CD14-positive monocyte (primary cell): ENCODE measurements around the gene LRRK2. TPM values are rescaled to one million over a fixed set of nuclear protein-coding genes. Genes with fewer than 3 reads are reported as not detected.

Experiments used
- DNase-seq, 3 donors: peaks; one replicate each; pipeline ENCODE4 v3.0.0-alpha.2; 2011 to 2022
- H2AFZ ChIP-seq: 2 replicates; pipeline ENCODE4 v1.6.0; 2012; ENCODE audit warnings: mild to moderate bottlenecking, low read depth, low read length, inconsistent platforms; ENCODE audit not compliant: insufficient read depth, poor library complexity, severe bottlenecking
- H3K27ac ChIP-seq, 2 donors: 1 replicate in 1 of 2; 2 replicates in 1 of 2; pipeline ENCODE4 v1.5.1; 2012 to 2013; ENCODE audit warnings: low read length in 2 of 2, control low read depth in 1 of 2, inconsistent platforms in 1 of 2, low read depth in 1 of 2, mild to moderate bottlenecking in 1 of 2
- H3K27me3 ChIP-seq, 2 donors: one replicate each; pipeline versions ENCODE4 v1.6.0 to v1.6.1; 2011 to 2013; ENCODE audit warnings: low read length in 2 of 2; ENCODE audit not compliant: control insufficient read depth in 2 of 2, insufficient read depth in 2 of 2
- H3K36me3 ChIP-seq, 2 donors: replicated peaks in 1 of 2; 1 replicate in 1 of 2; 2 replicates in 1 of 2; pipeline versions ENCODE4 v1.5.1 to v1.6.1; 2012 to 2013; ENCODE audit warnings: low read length in 2 of 2, control low read depth in 1 of 2, inconsistent platforms in 1 of 2, mild to moderate bottlenecking in 1 of 2; ENCODE audit not compliant: insufficient read depth in 2 of 2, control insufficient read depth in 1 of 2
- H3K4me1 ChIP-seq, 2 donors: 1 replicate in 1 of 2; 2 replicates in 1 of 2; pipeline versions ENCODE4 v1.5.1 to v1.6.1; 2012 to 2013; ENCODE audit warnings: low read length in 2 of 2, control low read depth in 1 of 2, inconsistent platforms in 1 of 2, mild to moderate bottlenecking in 1 of 2, moderate library complexity in 1 of 2; ENCODE audit not compliant: insufficient read depth in 2 of 2, control insufficient read depth in 1 of 2
- H3K4me2 ChIP-seq: replicated peaks from 2 replicates; pipeline ENCODE3; 2012; ENCODE audit warnings: low read length, moderate library complexity, mild to moderate bottlenecking; ENCODE audit not compliant: poor library complexity, severe bottlenecking; ENCODE audit errors: extremely low read depth
- H3K4me3 ChIP-seq, 3 experiments: fragments of 200-600 bp in 1 of 3; sonication (generic) in 1 of 3; replicated peaks in 1 of 3; 1 replicate in 2 of 3; 2 replicates in 1 of 3; pipeline ENCODE4 v1.5.1; 2011 to 2013; ENCODE audit warnings: low read length in 3 of 3, mild to moderate bottlenecking in 3 of 3, control low read depth in 2 of 3, low read depth in 2 of 3, inconsistent platforms in 1 of 3, moderate library complexity in 1 of 3
- H3K79me2 ChIP-seq: 2 replicates; pipeline ENCODE4 v1.6.0; 2012; ENCODE audit warnings: mild to moderate bottlenecking, control low read depth, inconsistent platforms, low read length, moderate library complexity; ENCODE audit not compliant: insufficient read depth
- H3K9ac ChIP-seq: 2 replicates; pipeline ENCODE4 v1.6.0; 2017; ENCODE audit warnings: low read length, mild to moderate bottlenecking; ENCODE audit not compliant: insufficient read depth, poor library complexity, severe bottlenecking
- H3K9me3 ChIP-seq, 2 donors: replicated peaks in 1 of 2; 1 replicate in 1 of 2; 2 replicates in 1 of 2; pipeline versions ENCODE4 v1.5.1 to v1.6.1; 2012 to 2013; ENCODE audit warnings: low read length in 2 of 2, control low read depth in 1 of 2; ENCODE audit not compliant: control insufficient read depth in 1 of 2, insufficient read depth in 1 of 2
- H4K20me1 ChIP-seq: 2 replicates; pipeline ENCODE4 v1.6.0; 2012; ENCODE audit warnings: mild to moderate bottlenecking, low read length, control low read depth, moderate library complexity; ENCODE audit not compliant: insufficient read depth
- H3K27ac Mint-ChIP-seq, 7 donors: one replicate each; pipeline ENCODE4 v1.8.0; 2020; ENCODE audit warnings: mild to moderate bottlenecking in 7 of 7, mixed read lengths in 7 of 7, moderate library complexity in 6 of 7, inconsistent platforms in 2 of 7
- H3K27me3 Mint-ChIP-seq, 3 donors: one replicate each; pipeline ENCODE4 v1.8.0; 2021 to 2022; ENCODE audit warnings: low read depth in 3 of 3, mild to moderate bottlenecking in 3 of 3, mixed read lengths in 3 of 3, moderate library complexity in 3 of 3, inconsistent platforms in 1 of 3
- H3K36me3 Mint-ChIP-seq, 2 donors: one replicate each; pipeline ENCODE4 v1.8.0; 2020; ENCODE audit warnings: mixed read lengths in 2 of 2, inconsistent platforms in 1 of 2, mild to moderate bottlenecking in 1 of 2
- H3K4me1 Mint-ChIP-seq: one replicate; pipeline ENCODE4 v1.8.0; 2020; ENCODE audit warnings: mild to moderate bottlenecking, mixed read lengths
- H3K4me3 Mint-ChIP-seq, 2 donors: one replicate each; pipeline ENCODE4 v1.8.0; 2020; ENCODE audit warnings: mild to moderate bottlenecking in 2 of 2, mixed read lengths in 2 of 2, moderate library complexity in 1 of 2
- H3K9me3 Mint-ChIP-seq, 7 donors: one replicate each; pipeline ENCODE4 v1.8.0; 2020 to 2022; ENCODE audit warnings: mixed read lengths in 7 of 7, mild to moderate bottlenecking in 6 of 7, moderate library complexity in 6 of 7, inconsistent platforms in 2 of 7
- WGBS: methylation state at CpG from one replicate; pipeline ENCODE4 v1.1.5; 2013; ENCODE audit warnings: missing lambda C conversion rate; ENCODE audit not compliant: insufficient coverage; 5-methylcytosine and 5-hydroxymethylcytosine counted together
- intact Hi-C, 2 donors: fragments of 100-400 bp; cut with micrococcal nuclease; formaldehyde crosslinking; loops; one replicate each; pipeline versions ENCODE4 v1.15.0 to v1.15.1; 2023
- polyA plus RNA-seq, 3 donors: library from polyadenylated mRNA; depleted of rRNA in 1 of 3; unstranded in 2 of 3; stranded (reverse) in 1 of 3; fragments of 300-500 nt in 2 of 3; fragments of >200 nt in 1 of 3; fragmentation: Illumina TruSeq in 2 of 3; gene quantifications; 1 replicate in 2 of 3; 2 replicates in 1 of 3; pipeline ENCODE4 v1.2.3, GENCODE V29; 2012 to 2021
- TF ChIP-seq, protein P1 (sequence below): fragments of 200-600 bp; IDR thresholded peaks from one replicate; pipeline ENCODE4 v1.8.0; 2022; ENCODE audit warnings: antibody characterized with exemption, mild to moderate bottlenecking

The LRRK2 gene
- polyA plus RNA-seq, 3 donors: 47.7 to 67.2 (median 47.9) TPM

DNA sequence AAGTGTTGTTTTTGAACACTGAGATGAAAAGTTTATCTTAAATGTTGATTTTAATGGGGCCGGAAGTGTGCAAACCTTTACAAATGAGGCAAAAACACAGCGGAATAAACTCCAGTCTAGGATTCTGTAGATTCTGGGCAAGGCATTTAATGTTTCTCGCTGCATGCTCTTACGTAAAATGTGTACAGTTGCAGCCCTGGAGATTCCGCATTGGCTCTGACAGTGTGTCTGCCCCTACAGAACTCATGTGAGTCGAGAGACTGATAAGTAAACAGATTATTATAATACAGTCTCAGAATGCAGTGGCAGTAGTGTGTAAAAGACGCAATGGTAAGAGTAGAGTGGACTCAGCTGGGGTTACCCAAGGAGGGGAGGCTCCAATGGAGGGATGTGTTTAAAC lies 33.6 kb downstream of the LRRK2 start:
- no peak for DNase-seq
- H3K9ac ChIP-seq: no peak overlapping the region
- no peak overlapping the region for H3K4me2 ChIP-seq
- peaks cover 100% of the 10 kb centered on the region for H4K20me1 ChIP-seq
- H3K9me3 Mint-ChIP-seq: no peaks in the 10 kb centered on the region
- H3K4me3 Mint-ChIP-seq: no peak overlapping the region
- intact Hi-C loops: no loop called here
- H3K27ac Mint-ChIP-seq: peak overlapping the region in 1 of 7 donors; percentile 82
- H3K9me3 ChIP-seq: no peaks in the 10 kb centered on the region
- H3K27me3 Mint-ChIP-seq: peaks cover 0 to 2% (median 0%) of the 10 kb centered on the region in 3 donors
- no peak overlapping the region for H3K27ac ChIP-seq
- WGBS: 100% methylated on average over 3 of the region's 7 CpGs
- peaks cover 9% of the 10 kb centered on the region for H3K4me1 Mint-ChIP-seq
- H2AFZ ChIP-seq: no peak overlapping the region
- H3K27me3 ChIP-seq: no peaks in the 10 kb centered on the region
- TF ChIP-seq, protein P1, sequence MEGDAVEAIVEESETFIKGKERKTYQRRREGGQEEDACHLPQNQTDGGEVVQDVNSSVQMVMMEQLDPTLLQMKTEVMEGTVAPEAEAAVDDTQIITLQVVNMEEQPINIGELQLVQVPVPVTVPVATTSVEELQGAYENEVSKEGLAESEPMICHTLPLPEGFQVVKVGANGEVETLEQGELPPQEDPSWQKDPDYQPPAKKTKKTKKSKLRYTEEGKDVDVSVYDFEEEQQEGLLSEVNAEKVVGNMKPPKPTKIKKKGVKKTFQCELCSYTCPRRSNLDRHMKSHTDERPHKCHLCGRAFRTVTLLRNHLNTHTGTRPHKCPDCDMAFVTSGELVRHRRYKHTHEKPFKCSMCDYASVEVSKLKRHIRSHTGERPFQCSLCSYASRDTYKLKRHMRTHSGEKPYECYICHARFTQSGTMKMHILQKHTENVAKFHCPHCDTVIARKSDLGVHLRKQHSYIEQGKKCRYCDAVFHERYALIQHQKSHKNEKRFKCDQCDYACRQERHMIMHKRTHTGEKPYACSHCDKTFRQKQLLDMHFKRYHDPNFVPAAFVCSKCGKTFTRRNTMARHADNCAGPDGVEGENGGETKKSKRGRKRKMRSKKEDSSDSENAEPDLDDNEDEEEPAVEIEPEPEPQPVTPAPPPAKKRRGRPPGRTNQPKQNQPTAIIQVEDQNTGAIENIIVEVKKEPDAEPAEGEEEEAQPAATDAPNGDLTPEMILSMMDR: no peak
- H3K36me3 Mint-ChIP-seq: peaks cover 80 to 91% of the 10 kb centered on the region in 2 donors
- H3K79me2 ChIP-seq: peaks cover 27% of the 10 kb centered on the region
- peaks cover 3 to 11% of the 10 kb centered on the region in 2 donors for H3K4me1 ChIP-seq
- H3K36me3 ChIP-seq: peaks cover 99 to 100% of the 10 kb centered on the region in 2 donors
- no peak overlapping the region for H3K4me3 ChIP-seq

DNA sequence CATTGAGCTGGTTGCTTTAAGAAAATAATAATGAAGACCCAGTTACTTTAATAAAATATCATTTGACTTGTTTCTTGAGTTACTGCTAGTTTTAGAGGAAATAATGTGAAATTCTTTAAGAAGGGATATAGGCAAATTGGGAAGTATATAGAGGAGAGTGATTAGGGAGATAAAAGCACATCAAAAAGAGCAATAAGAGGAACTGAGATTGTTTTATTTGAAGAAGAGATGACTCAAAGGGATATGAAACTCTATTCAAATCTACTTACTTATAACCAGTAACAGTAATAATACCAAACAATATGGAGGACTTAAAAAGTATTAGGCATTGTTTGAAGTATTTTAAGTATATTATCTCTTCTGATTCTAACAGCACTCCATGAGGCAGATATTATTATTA lies 37.1 kb downstream of the LRRK2 start:
- Mint-ChIP-seq H3K4me1 (peaks cover 9% of the 10 kb centered on the region), H3K27ac (peak overlapping the region in 3 of 7 donors; percentile 29 to 70 (median 54)), H3K4me3 (no peak overlapping the region), H3K36me3 (peaks cover 75 to 87% of the 10 kb centered on the region in 2 donors), H3K27me3 (no peaks in the 10 kb centered on the region), H3K9me3 (peaks cover 0 to 5% (median 2%) of the 10 kb centered on the region in 7 donors)
- Histone ChIP-seq H3K79me2 (peaks cover 6% of the 10 kb centered on the region), H3K36me3 (peaks cover 82 to 97% of the 10 kb centered on the region in 2 donors), H3K9me3 (no peaks in the 10 kb centered on the region), H3K4me2 (no peak overlapping the region), H4K20me1 (peaks cover 95% of the 10 kb centered on the region), H2AFZ (no peak overlapping the region), H3K4me3 (no peak overlapping the region), H3K27ac (no peak overlapping the region), H3K9ac (no peak overlapping the region), H3K27me3 (no peaks in the 10 kb centered on the region), H3K4me1 (peaks cover 3 to 11% of the 10 kb centered on the region in 2 donors)
- DNase-seq: peak; percentile 3 to 29 (median 26)
- TF ChIP-seq, protein P1: no peak
- intact Hi-C loops: no loop called here
